Ammon's horn (tissue), 1 donor: Measurements from ENCODE around the gene CUL5.

Source experiments
- DNase-seq: peaks from one replicate; pipeline ENCODE4 v3.0.0-alpha.2; 2016; ENCODE audit warnings: low spot score

CUL5 gene

GRCh38 chr11:108008656-108009496 is at the start of gene CUL5:
Gene CUL5, plus strand, starts transcription at chr11:108008898. Its CDS starts 451 bp downstream, at chr11:108009349.
- peak; percentile 92 for DNase-seq

GRCh38 chr11:107961480-107961879 is 47.2 kb upstream of the CUL5 start:
- DNase-seq: no peak

GRCh38 chr11:107962181-107962580 is 46.5 kb upstream of the CUL5 start:
- no peak for DNase-seq

GRCh38 chr11:107963091-107963490 is 45.6 kb upstream of the CUL5 start:
- no peak for DNase-seq

GRCh38 chr11:107969219-107969618 is 39.5 kb upstream of the CUL5 start:
- no peak for DNase-seq

GRCh38 chr11:107970049-107970448 is 38.6 kb upstream of the CUL5 start:
- DNase-seq: no peak

GRCh38 chr11:107973641-107974040 is 35.1 kb upstream of the CUL5 start:
- DNase-seq: no peak

GRCh38 chr11:107988397-107989158 is 20.1 kb upstream of the CUL5 start:
- DNase-seq: no peak

GRCh38 chr11:107991868-107992414 is 16.8 kb upstream of the CUL5 start:
- DNase-seq: peak; percentile 8

- no peak for DNase-seq
Measured at GRCh38 chr11:107996006-107996776, 12.5 kb upstream of the CUL5 start.

GRCh38 chr11:107998761-107999160 is 9.9 kb upstream of the CUL5 start:
- no peak for DNase-seq

GRCh38 chr11:107999759-108000455 is 8.8 kb upstream of the CUL5 start:
- no peak for DNase-seq

- DNase-seq: no peak
Measured at GRCh38 chr11:108002476-108002875, 6.2 kb upstream of the CUL5 start.

GRCh38 chr11:108003623-108004022 is 5.1 kb upstream of the CUL5 start:
- no peak for DNase-seq

GRCh38 chr11:108007819-108008218 is 879 bp upstream of the CUL5 start:
- DNase-seq: no peak

GRCh38 chr11:108009497-108010370 is 1.0 kb downstream of the CUL5 start:
- peak; percentile 15 for DNase-seq

- no peak for DNase-seq
Measured at GRCh38 chr11:108012139-108012725, 3.5 kb downstream of the CUL5 start.

- no peak for DNase-seq
Measured at GRCh38 chr11:108016647-108017046, 7.9 kb downstream of the CUL5 start.

GRCh38 chr11:108018708-108019107 is 10.0 kb downstream of the CUL5 start:
- DNase-seq: no peak
